GM11168 (cell line): ENCODE results near the gene IFITM5.
"Not testable (repeated sequence)": the region's sequence is repeated elsewhere in the genome, so short reads cannot be mapped to it uniquely, and the experiment has no call there.

Source experiments
- in situ Hi-C: fragments of 300-500 bp; cut with MboI; formaldehyde crosslinking; loops from one replicate; pipeline ENCODE4 v1.12.0; 2022; ENCODE audit warnings: low sequenced_read_pairs; ENCODE audit not compliant: unreplicated experiment

IFITM5 gene

DNA sequence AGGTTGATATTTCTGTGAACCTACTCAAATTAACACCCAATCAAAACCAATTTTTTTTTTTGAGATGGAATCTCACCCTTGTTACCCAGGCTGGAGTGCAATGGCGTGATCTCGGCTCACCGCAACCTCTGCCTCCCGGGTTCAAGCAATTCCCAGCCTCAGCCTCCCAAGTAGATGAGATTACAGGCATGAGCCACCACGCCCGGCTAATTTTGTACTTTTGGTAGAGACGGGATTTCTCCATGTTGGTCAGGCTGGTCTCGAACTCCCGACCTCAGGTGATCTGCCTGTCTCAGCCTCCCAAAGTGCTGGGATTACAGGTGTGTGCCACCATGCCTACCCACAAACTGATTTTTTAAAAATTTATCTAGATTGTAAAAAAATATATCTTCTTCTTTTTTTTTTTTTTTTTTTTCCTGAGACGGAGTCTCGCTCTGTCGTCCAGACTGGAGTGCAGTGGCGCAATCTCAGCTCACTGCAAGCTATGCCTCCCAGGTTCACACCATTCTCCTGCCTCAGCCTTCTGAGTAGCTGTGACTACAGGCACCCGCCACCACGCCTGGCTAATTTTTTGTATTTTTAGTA, 29.3 kb upstream of the IFITM5 start:
- in situ Hi-C loops, result not testable (repeated sequence)

DNA sequence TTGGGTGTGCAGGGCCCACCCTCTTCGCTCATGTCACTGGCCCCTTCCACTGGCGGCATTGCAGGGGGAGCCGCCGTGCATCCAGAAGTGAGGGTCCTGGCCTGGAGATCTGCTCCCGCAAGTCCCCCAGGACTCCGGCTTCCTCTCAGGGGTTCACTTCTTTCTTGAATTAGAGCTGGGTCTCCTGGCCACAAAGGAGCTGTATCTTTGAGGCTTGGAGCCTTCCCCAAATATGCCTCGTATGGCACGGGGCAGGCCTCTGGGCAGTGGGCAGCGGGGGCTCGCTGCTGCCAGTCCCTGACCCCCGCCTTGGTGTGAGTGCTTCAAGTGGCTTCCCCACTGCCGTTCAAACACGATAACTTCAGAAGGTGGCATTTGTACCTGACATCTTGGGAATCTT, 28.7 kb upstream of the IFITM5 start:
- in situ Hi-C loops, result no loop called here

DNA sequence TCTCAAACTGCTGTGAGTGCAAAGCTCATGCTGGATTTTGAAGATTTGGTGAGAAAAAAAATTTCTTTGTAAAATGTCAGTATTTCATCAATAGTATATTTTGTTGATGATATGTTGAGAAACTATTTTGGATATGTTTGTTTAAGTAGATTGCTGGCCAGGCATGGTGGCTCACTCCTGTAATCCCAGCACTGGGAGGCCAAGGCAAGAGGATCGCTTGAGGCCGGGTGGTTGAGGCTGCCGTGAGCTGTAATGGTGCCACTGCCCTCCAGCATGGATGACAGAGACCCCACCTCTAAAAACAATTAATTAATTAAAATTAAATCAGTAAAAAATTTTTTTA, 28.2 kb upstream of the IFITM5 start:
- in situ Hi-C loops, result no loop called here

DNA sequence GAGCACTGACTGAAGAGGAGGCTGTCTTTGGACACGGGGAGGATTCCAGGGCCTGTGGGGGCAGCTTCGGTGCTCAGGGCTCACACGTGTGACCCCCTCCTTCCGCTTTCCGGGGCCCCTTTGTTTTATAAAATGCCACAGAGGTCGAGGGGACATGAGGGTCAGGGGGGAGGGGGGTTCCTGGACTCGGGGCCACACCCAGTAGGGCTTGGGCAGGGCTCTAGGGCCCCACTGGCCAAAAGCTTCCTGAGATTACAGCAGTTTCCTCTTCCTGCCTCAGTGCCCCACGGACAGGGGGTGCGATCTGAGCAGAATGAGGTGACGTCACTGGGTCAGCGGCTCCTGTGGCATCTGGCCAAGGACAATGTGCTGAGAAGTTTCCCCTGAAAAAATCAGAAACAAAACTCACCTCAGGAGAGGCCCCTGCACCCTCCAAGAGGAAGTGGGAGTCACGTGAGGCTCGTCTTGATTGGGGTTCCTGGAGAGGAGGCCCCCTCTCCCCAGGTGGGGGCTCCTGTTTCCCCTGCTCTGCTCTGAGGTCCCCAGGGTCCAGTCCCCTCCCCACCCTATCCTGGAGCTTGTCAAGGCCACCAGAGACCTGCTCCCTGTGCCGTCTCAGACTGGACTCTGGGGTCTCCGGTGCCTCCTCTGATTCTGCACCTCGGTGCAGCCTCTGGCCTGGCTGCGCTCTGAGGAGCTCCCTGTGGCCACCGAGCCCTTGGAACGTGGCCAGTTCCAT, 27.7 kb upstream of the IFITM5 start:
- in situ Hi-C loops, result no loop called here

GRCh38 chr11:326592-326841, 27.2 kb upstream of the IFITM5 start:
- in situ Hi-C loops, result no loop called here

DNA sequence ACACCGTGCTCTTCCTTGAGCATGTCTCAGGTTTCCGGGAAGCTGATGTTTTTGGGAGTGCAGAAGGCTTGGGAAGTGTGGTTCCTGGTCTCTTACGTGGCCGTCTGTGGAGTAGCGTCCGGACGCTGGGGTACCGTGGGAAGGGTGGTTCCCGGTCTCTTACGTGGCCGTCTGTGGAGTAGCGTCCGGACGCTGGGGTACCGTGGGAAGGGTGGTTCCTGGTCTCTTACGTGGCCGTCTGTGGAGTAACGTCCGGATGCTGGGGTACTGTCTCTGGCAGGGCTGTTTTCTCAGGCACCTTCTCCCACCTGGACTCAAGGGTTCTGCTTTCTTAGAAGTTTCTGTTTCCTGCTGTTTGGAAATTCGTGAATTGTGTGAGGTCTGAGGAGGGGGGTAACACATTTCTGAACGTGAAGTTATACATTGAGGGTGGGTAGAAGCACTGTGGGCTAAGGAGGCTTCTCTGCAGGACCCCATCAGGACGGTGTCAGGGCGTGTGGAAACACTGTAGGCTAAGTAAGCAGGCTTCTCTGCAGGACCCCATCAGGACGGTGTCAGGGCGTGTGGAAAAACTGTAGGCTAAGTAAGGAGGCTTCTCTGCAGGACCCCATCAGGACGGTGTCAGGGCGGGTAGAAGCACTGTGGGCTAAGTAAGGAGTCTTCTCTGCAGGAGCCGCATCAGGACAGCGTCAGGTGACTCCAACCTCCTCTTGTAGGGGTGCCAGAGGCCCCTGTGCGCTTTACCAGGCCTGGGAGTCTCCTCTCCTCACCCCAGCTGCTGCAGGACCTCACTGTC, 26.7 kb upstream of the IFITM5 start:
- in situ Hi-C loops, result no loop called here

DNA sequence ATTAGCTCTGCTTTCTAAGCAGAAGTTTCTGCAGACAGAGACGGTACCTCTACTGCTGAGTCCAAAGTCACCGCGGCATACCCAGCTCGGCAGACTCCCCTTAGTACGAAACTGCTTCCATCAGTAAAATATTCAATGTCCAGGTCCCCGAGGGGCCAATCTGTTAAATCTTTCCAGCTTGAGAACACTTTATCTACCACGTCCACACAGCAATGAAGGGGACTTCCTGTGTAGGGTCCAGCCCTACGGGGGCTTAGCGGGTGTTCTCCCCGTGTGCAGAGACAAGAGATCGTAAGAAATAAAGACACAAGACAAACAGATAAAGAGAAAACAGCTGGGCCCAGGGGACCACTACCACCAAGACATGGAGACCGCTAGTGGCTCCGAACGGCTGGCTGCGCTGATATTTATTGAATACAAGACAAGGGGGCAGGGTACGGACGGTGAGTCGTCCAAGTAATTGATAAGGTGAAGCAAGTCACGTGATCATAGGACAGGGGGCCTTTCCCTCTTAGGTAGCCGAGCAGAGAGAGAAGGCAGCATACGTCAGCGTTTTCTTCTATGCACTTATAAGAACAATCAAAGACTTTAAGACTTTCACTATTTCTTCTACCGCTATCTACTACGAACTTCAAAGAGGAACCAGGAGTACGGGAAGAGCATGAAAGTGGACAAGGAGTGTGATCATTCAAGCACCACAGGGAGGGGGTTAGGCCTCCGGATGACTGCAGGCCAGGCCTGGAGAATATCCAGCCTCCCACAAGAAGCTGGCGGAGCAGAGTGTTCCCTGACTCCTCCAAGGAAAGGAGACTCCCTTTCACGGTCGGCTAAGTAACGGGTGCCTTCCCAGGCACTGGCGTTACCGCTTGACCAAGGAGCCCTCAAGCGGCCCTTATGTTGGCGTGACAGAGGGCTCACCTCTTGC, 25.5 kb upstream of the IFITM5 start:
- in situ Hi-C loops, result not testable (repeated sequence)

GRCh38 chr11:324156-324555, 24.8 kb upstream of the IFITM5 start:
- in situ Hi-C loops, result no loop called here

- in situ Hi-C loops, result not testable (repeated sequence)
Observed at GRCh38 chr11:319888-320273, 20.6 kb upstream of the IFITM5 start.

DNA sequence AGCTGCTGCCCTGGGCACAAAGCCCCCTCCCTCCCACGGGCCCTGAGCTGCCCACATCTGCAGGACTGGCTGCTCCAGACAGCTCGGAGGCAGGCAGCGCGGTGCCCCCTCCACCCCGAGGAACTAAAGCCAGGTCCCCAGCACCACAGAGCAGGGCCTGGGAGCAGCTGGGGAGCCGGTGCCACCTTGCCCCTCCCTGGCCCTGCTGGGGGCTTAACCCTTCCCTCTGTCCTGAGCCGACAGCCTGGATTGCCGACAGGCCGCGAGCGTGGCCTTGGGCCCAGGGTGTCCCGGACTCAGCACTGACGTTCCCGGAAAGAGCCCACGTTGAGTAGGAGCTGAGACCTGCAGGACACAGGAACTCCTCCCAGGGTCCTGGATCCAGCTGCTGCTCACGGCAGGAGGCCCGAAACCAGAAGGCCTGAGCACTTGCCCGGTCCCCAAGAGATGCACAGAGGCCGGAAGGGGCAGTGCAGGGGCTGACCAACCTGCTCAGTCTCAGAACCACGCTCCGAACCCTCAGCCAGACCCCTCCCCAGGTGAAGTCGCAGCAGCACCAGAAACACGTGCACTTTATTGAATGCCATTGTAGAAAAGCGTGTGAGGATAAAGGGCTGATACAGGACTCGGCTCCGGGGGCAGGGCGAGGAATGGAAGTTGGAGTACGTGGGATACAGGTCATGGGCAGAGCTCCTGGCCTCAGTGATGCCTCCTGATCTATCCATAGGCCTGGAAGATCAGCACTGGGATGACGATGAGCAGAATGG, 20.0 kb upstream of the IFITM5 start:
- in situ Hi-C loops, result not testable (repeated sequence)

DNA sequence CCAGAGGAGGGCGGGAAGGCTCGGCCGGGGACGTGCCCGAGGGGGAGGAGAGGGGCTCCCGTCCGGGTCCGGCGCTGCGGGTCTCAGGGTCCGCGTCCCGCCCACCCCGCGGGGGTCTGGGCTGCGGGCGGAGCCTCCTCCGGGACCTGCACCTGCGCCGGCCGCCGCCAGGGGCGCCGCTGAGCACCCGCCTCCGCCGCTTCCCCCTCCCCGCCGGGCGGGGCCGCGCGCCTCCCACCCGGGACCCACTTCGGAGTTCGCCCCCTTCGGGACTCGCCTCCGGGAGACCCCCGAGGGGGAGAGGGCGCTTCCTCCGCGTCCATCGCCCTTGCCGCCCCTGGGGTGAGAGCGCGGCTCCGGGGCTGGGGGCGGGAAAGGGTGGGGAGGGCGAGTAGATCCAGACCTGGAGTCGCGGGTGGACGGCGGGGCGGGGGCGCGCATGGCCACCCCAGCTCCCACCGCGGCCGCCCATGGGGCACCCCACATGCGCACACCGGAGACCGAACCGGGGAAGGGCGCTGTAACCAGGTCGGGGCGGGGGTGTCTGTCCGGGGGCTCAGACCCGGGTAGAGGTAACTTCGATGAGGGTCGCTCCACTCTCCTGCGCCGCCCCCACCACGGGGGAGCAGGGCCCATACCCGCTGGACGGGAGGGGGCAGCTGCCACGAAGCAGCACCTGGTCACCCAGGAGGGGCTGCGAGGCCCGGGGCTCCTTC, 19.2 kb upstream of the IFITM5 start:
- in situ Hi-C loops, result not testable (repeated sequence)

DNA sequence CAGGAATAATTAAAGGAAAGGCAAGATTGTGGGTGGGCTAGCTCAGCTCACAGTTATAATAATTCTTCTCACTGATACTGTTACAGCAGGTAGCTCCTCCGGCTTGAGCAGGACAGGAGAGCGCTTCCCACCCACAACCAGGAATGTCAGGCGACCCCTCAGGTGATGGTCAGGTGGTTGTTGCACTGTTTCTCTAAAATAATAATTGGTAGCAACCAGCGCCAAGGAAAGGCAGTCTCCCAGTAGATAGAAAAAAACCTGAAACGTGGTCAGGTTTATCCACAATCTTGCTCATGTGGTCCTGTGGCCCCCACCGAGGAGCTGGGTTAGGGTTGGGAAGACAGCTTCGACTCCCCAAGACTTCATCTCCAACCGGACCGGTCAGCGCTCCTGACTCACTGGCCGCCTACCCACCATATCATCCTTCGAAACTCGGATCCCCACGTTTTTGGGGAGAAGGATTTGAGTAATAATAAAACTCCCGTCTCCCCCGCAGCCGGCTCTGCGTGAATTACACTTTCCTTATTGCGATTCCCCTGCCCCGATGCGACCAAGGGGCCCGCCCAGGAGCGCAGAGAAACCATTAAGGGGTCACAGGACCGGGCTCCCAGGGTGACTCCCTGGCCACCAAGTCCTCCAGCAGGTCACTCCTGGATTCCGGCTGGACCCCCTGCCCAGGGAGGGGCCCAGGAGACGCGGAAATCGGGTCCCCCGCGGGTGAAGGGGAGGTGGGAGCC, 18.5 kb upstream of the IFITM5 start:
- in situ Hi-C loops, result not testable (repeated sequence)

- in situ Hi-C loops, result no loop called here
Observed at GRCh38 chr11:316891-317301, 17.6 kb upstream of the IFITM5 start.

DNA sequence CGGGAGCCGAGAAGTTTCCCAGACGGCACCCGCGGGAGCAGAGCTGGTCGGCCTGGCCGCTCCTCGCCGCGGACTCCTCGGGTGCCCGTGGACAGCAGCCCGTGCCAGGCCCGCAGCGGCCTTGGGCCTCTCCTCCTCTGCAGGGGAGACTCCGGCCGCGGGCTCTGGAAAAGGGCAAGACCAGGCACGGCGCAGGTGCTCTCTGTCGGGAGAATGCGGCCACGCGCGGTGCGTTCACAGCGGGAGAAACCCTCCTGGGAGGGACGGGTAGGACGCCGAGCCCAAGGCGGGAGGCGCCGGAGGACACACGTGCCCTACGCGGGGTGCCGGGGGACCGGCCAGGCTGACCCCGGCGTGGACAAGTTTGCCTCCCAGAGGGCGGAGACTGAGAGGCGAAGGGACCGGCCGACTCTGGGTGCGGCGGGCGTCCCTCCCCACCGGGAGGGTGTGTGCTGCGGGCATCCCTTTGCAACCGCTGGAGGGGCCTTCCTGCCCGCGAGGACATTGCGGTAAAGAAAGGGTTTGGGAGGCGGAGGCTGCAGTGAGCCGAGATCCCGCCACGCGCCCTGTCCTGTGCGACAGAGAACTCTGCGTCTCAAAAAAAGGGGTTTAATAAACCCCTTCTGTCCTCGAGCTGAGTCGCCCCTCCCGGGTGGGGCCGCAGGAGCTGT, 16.8 kb upstream of the IFITM5 start:
- in situ Hi-C loops, result no loop called here

DNA sequence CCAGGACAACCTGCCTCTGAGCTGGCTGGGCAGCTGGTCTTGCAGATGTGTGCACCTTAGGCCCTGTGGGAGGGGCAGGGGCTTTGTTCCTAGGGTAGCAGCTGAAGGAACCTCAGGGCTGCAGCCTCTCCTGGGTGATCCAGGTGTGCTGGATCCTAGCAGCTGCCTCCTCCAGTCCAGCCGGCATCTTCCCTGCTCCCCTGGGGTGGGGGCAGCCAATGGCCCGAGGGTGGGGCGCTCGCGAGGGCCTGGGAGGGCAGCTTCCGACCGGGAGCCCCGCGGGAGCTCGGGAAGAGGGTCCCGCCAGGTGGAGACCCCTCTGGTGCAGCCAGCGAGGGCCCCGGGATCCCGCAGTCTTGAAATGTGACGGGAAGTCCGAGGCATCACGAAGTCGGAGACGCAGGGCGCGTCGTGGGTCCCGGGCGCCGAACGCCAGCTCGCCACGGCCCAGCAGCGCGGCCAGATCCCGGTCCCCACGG, 16.2 kb upstream of the IFITM5 start:
- in situ Hi-C loops, result no loop called here

DNA sequence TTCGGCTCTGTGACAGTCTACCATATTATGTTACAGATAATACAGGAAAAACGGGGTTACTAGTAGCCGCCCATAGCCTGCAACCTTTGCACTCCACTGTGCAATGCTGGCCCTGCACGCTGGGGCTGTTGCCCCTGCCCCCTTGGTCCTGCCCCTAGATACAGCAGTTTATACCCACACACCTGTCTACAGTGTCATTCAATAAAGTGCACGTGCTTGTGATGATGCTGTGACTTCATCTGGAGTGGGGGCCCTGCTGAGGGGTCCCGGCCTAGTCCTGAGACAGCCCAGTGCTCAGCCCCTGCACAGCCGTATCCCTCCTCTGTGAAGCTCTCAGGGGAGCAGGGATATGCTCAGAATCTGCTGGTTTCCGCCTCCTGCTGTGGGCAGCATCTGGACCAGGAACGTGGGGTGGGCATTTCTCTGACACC, 15.7 kb upstream of the IFITM5 start:
- in situ Hi-C loops, result no loop called here

GRCh38 chr11:314554-314875, 15.2 kb upstream of the IFITM5 start:
- in situ Hi-C loops, result not testable (repeated sequence)
